Inferior parietal cortex (tissue), 1 donor: ENCODE data around the gene PLK2.
A peak's percentile ranks its signal among the peaks of the same experiment; 100 is the strongest.

ENCODE experiments used
- DNase-seq: peaks from one replicate; pipeline ENCODE4 v3.0.0-alpha.2; 2016; ENCODE audit errors: extremely low spot score

The PLK2 gene

GRCh38 chr5:58460002-58460731, at the start of gene PLK2:
TSS of gene PLK2 (minus strand) at chr5:58460086. CDS start at chr5:58459959, 127 bp downstream.
- peak; percentile 92 for DNase-seq

- DNase-seq: no peak
These were observed 47.8 kb upstream of the PLK2 start for GRCh38 chr5:58507715-58508114.

GRCh38 chr5:58505971-58506640, 46.2 kb upstream of the PLK2 start:
- no peak for DNase-seq

GRCh38 chr5:58505502-58505901, 45.6 kb upstream of the PLK2 start:
- DNase-seq: no peak

GRCh38 chr5:58504766-58505165, 44.9 kb upstream of the PLK2 start:
- no peak for DNase-seq

- no peak for DNase-seq
These were observed 43.6 kb upstream of the PLK2 start for GRCh38 chr5:58503390-58504046.

- no peak for DNase-seq
These were observed 42.0 kb upstream of the PLK2 start for GRCh38 chr5:58501778-58502417.

- DNase-seq: no peak
These were observed 40.1 kb upstream of the PLK2 start for GRCh38 chr5:58499941-58500340.

GRCh38 chr5:58499231-58499630, 39.3 kb upstream of the PLK2 start:
- DNase-seq: no peak

- DNase-seq: peak; percentile 65
These were observed 38.6 kb upstream of the PLK2 start for GRCh38 chr5:58498340-58498942.

GRCh38 chr5:58497921-58498320, 38.0 kb upstream of the PLK2 start:
- DNase-seq: no peak

GRCh38 chr5:58497386-58497785, 37.5 kb upstream of the PLK2 start:
- no peak for DNase-seq

GRCh38 chr5:58496488-58496887, 36.6 kb upstream of the PLK2 start:
- no peak for DNase-seq

- no peak for DNase-seq
These were observed 33.3 kb upstream of the PLK2 start for GRCh38 chr5:58493141-58493540.

GRCh38 chr5:58491216-58491892, 31.5 kb upstream of the PLK2 start, which contains the start of gene GAPT:
TSS of gene GAPT (plus strand) at chr5:58491435. CDS start at chr5:58494537, 3,102 bp downstream.
- DNase-seq: no peak

- DNase-seq: no peak
These were observed 30.6 kb upstream of the PLK2 start for GRCh38 chr5:58490402-58491050.

GRCh38 chr5:58486290-58486689, 26.4 kb upstream of the PLK2 start:
- DNase-seq: no peak

- DNase-seq: no peak
These were observed 24.6 kb upstream of the PLK2 start for GRCh38 chr5:58484505-58484904.

- DNase-seq: no peak
These were observed 22.6 kb upstream of the PLK2 start for GRCh38 chr5:58482536-58482935.

GRCh38 chr5:58481828-58482227, 21.9 kb upstream of the PLK2 start:
- no peak for DNase-seq
